IPS DF 4.7 (cell line): ENCODE data around the gene DCTPP1.
"Not testable (repeated sequence)": the region's sequence is repeated elsewhere in the genome, so short reads cannot be mapped to it uniquely, and the experiment has no call there.

Source experiments
- DNase-seq: peaks from one replicate; pipeline ENCODE4 v3.0.0-alpha.2; 2013; ENCODE audit warnings: low spot score; ENCODE audit errors: extremely low read depth

Gene DCTPP1

DNA sequence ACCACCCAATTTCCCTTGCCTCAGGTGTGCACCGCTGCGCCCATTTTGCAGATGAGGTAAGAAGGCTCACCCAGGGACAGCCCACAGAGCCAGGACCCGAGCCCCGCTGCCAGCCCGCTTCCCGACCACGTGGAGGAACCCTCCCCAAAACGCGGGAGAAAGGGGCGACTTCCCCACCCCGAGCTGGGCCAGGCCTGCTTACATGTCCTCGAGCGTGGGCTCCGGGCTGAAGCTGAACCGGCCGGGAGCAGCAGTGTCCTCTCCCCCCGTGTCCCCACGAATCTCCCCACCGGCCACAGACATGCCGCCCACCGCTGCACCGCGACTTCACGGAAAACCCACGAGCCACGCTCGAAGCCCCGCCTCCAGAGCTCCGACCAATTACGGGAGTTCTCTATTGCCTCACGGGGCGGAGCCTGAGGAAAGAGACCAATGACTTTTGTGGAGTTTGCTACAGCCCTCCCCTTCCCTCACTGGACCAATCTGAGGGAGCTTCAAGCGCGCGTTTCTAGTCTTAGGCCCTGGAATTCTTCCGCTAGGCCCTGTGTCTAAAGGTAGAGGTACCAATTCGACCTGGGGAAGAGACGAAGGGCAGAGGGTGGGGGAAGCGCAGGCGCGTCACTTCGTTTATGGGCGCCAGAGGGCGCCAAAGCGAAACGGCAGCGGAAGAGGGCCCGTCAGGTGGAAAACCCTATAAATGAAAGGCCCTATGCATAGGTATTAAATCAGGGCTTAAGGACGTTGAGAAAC is at the start of gene DCTPP1:
DCTPP1 (minus strand) TSS at position 353 of the 750 bp plus-strand sequence; CDS start at position 303, 50 bp downstream.
- peak; percentile 99 for DNase-seq

- no peak for DNase-seq
Measured at GRCh38 chr16:30478766-30479478, 49.1 kb upstream of the DCTPP1 start.

DNA sequence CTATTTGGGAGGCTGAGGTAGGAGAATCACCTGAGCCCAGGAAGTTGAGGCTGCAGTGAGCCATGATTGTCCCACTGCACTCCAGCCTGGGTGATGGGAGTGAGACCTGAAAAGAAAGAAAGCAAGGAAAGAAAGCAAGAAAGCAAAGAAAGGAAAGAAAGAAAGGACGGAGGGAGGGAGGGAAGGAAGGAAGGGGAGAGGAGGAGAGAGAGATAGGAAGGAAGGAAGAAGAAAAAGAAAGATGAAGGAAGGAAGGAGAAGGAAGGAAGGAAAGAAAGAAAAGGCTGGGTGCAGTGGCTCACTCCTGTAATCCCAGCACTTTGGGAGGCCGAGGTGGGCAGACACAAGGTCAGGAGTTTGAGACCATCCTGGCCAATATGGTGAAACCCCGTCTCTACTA is 47.9 kb upstream of the DCTPP1 start:
- not testable (repeated sequence) for DNase-seq

DNA sequence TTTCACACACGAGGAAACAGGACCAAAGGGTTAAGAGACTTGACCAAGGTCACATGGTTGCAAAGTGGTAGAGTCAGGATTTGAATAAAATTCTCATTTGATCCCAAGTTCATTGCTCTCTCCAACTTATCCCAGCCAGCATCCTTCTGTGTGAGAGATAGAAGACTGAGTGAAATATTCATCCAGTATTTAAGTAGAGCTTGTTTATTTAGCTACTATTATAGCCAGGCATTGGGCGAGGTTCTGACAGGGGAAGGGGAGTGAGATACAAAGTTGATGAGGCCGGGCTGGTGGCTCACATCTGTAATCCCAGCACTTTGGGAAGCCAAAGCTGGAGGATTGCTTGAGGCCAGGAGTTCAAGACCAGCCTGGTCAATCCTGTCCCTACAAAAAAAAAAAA is 47.2 kb upstream of the DCTPP1 start:
- DNase-seq: no peak

GRCh38 chr16:30474684-30475083 is 44.9 kb upstream of the DCTPP1 start:
- no peak for DNase-seq

DNA sequence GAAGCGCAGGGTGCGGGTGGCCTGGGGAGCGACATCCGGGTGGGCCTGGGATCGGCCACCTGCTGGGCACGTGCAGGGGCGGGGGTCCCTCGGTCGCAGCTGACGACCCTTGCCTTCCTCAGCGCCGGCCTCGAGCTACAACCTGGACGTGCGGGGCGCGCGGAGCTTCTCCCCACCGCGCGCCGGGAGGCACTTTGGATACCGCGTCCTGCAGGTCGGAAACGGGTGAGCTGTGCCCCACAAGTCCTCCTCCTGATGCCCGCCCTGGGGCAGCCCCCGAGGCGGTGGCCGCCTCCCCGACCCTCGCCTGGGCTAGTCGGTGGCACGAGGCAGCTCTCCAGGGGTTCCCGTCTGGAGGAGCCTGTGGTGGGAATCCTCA is 44.2 kb upstream of the DCTPP1 start:
- DNase-seq: no peak

- no peak for DNase-seq
Measured at GRCh38 chr16:30473231-30474073, 43.6 kb upstream of the DCTPP1 start.

DNA sequence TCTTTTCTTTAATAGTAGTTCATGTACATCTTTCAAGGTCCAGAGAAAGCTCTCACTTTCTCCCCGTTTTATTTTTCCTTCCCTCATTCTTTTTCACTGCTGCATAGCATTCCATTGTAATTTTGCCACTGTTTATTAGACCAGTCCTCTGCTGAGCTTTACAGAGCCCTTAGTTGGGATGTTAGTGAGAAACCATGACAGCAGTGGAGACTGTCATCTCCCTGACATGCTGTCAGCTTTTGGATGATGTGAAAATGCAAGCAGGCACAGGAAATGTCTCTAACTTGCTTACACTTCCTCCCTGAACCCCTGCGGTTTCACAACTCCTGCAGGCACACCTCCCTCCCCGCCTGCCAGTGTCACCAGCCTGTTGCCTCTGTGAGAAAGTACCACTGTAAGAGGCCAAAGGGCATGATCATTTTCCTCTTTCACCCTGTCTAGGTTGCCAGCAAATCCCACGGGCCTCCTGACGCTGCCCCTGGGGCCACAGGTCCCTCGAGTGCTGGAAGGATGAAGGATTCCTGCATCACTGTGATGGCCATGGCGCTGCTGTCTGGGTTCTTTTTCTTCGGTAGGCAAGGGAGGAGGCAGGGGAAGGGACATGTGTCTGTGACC is 42.6 kb upstream of the DCTPP1 start, which contains the start of gene ITGAL:
ITGAL (plus strand) TSS at position 415 of the 615 bp plus-strand sequence; CDS start at position 511, 96 bp downstream.
- DNase-seq: no peak

GRCh38 chr16:30470632-30470995 is 40.8 kb upstream of the DCTPP1 start:
- DNase-seq: no peak

- DNase-seq: no peak
Measured at GRCh38 chr16:30470170-30470512, 40.3 kb upstream of the DCTPP1 start.

DNA sequence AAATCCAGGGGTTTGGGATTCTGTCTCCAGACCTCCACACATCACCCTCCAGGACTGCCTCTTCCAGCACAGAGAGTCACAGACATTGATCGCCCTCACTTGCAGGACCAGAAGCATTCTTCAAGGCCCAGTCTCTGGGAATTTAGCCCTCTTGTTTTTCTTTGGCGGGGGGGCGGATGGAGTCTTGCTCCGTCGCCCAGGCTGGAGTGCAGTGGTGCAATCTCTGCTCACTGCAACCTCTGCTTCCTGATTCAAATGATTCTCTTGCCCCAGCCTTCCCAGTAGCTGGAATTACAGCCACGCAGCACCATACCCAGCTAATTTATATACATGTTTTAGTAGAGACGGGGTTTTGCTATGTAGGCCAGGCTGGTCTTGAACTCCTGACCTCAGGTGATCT is 34.2 kb upstream of the DCTPP1 start:
- no peak for DNase-seq

GRCh38 chr16:30461426-30461825 is 31.6 kb upstream of the DCTPP1 start:
- not testable (repeated sequence) for DNase-seq

- no peak for DNase-seq
Measured at GRCh38 chr16:30459456-30459855, 29.6 kb upstream of the DCTPP1 start.

GRCh38 chr16:30458561-30459394 is 28.9 kb upstream of the DCTPP1 start:
- no peak for DNase-seq

DNA sequence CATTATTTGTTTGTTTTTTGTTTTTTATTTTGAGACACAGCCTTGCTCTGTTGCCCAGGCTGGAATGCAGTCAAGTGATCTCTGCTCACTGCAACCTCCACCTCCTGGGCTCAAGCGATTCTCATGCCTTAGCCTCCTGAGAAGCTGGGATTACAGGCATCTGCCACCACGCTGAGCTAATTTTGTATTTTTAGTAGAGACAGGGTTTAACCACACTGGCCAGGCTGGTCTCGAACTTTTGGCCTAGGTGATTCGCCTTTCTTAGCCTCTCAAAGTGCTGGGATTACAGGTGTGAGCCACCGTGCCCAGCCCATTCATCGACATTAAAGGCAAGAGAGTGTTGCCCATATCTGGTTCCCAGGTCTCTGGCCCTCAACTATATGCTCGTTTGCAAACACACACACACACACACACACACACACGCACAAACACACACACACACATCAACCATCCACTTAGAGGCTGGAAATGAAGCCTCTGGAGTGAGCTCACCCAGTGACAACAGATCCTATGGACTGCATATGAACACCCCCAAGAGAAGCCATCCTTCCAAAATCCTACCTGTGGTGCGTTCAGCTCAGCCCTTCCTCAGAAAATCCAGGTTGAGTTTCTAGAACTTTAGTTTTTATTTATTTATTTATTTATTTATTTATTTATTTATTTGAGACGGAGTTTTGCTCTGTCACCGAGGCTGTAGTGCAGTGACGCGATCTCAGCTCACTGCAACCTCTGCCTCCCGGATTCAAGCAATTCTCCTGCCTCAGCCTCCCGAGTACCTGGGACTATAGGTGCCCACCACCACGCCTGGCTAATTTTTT is 28.1 kb upstream of the DCTPP1 start:
- no peak for DNase-seq

GRCh38 chr16:30457256-30457655 is 27.4 kb upstream of the DCTPP1 start:
- no peak for DNase-seq

DNA sequence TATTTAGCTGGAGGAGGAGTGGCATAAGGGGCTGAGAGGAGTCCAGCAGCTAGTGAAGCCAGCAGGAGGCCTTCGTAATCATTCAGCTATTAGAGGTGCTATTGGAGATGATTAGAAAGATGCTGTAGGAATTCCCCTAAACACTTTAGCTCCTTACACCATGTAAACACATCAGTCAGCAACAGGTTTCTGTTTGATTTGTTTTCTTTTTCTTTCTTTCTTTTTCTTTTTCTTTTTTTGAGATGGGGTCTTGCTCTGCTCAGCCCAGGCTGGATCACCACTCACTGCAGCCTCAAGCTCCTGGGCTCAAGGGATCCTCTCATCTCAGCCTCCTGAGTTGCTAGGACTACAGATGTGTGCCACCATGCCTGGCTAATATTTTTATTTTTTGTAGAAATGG is 26.5 kb upstream of the DCTPP1 start:
- DNase-seq: no peak

DNA sequence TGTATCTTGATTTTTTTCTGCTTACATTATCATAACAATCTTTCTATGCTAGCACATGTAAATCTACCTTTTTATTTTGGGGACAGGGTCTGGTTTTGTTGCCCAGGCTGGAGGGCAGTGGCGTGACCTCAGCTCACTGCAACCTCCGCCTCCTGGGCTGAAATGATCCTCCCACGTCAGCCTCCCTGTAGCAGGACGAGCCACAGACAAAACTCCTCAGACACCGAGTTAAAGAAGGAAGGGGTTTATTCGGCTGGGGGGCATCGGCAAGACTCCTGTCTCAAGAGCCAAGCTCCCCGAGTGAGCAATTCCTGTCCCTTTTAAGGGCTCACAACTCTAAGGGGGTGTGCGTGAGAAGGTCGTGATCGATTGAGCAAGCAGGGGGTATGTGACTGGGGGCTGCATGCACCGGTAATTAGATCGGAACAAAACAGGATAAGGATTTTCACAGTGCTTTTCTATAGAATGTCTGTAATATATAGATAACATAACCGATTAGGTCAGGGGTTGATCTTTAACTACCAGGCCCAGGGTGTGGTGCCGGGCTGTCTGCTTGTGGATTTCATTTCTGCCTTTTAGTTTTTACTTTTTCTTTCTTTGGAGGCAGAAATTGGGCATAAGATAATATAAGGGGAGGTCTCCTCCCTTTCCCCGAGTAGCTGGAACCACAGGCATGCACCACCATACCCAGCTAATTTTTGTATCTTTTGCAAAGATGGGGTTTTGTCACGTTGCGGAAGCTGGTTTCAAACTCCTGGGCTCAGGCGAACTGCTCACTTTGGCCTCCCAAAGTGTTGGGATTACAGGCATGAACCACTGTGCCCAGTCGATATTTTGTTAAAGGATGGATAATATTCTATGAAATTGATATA is 23.1 kb upstream of the DCTPP1 start:
- DNase-seq: not testable (repeated sequence)

GRCh38 chr16:30449116-30449435 is 19.2 kb upstream of the DCTPP1 start:
- no peak for DNase-seq
